SU-DHL-6 (cell line): ENCODE data around the gene NECAB2.

Experiments
- H2AFZ ChIP-seq: fragments of 200-600 bp; sonication (generic); 2 replicates; pipeline ENCODE4 v1.6.1; 2014; ENCODE audit warnings: low read depth, mild to moderate bottlenecking, moderate library complexity, mixed read lengths, antibody characterized with exemption, low read length; ENCODE audit not compliant: severe bottlenecking
- H3F3A ChIP-seq: fragments of 200-600 bp; shearing (Covaris generic); 2 replicates; pipeline ENCODE4 v1.6.0; 2016; ENCODE audit warnings: antibody characterized with exemption, mild to moderate bottlenecking; ENCODE audit not compliant: insufficient read depth
- H3K27ac ChIP-seq: fragments of 200-600 bp; sonication (generic); 2 replicates; pipeline ENCODE4 v1.5.1; 2016; ENCODE audit warnings: low read depth, mild to moderate bottlenecking, low read length, moderate library complexity, mixed read lengths
- H3K27me3 ChIP-seq: fragments of 200-600 bp; sonication (generic), shearing (Covaris generic); 2 replicates; pipeline ENCODE4 v1.6.0; 2014; ENCODE audit warnings: mild to moderate bottlenecking, low read length
- H3K36me3 ChIP-seq: fragments of 200-600 bp; sonication (generic); 2 replicates; pipeline ENCODE4 v1.6.1; 2014; ENCODE audit warnings: mild to moderate bottlenecking, low read length, mixed read lengths
- H3K4me2 ChIP-seq: fragments of 300-600, 200-600 bp; shearing (Covaris generic), sonication (generic); 2 replicates; pipeline ENCODE4 v1.6.0; 2014; ENCODE audit warnings: low read length, low read depth, mild to moderate bottlenecking; ENCODE audit not compliant: poor library complexity, severe bottlenecking
- H3K4me3 ChIP-seq: fragments of 200-600 bp; sonication (generic); 2 replicates; pipeline ENCODE4 v1.5.1; 2014; ENCODE audit warnings: antibody characterized with exemption, low read length, mild to moderate bottlenecking, mixed read lengths; ENCODE audit not compliant: insufficient read depth, poor library complexity, severe bottlenecking
- H3K79me2 ChIP-seq: fragments of 200-600 bp; sonication (generic); 2 replicates; pipeline ENCODE4 v1.6.1; 2014; ENCODE audit warnings: mild to moderate bottlenecking, low read length, moderate library complexity; ENCODE audit not compliant: insufficient read depth
- H3K9ac ChIP-seq: fragments of 200-600 bp; sonication (generic); 2 replicates; pipeline ENCODE4 v1.7.0; 2014; ENCODE audit warnings: mild to moderate bottlenecking, low read length
- H3K9me2 ChIP-seq: fragments of 200-600 bp; sonication (generic); replicated peaks from 2 replicates; pipeline ENCODE4 v1.6.1; 2014; ENCODE audit warnings: low read length; ENCODE audit not compliant: insufficient read depth
- H3K9me3 ChIP-seq: fragments of 200-600 bp; sonication (generic); 2 replicates; pipeline ENCODE4 v1.6.1; 2014; ENCODE audit warnings: low read length, mixed read lengths; ENCODE audit not compliant: insufficient read depth
- H4K20me1 ChIP-seq: fragments of 200-600 bp; sonication (generic); 2 replicates; pipeline ENCODE4 v1.6.1; 2014; ENCODE audit warnings: low read depth, mild to moderate bottlenecking, antibody characterized with exemption, low read length, moderate library complexity, mixed read lengths
- CTCF ChIP-seq: fragments of 200-600 bp; sonication (generic); IDR thresholded peaks from one replicate; pipeline ENCODE4 v1.5.1; 2017; ENCODE audit warnings: antibody characterized with exemption, mild to moderate bottlenecking, low read length, moderate library complexity; ENCODE audit not compliant: insufficient read depth, poor library complexity, severe bottlenecking
- EZH2phosphoT487 ChIP-seq: fragments of 200-600 bp; sonication (generic), shearing (Covaris generic); conservative IDR thresholded peaks from 2 replicates; pipeline ENCODE4 v1.6.1; 2018; ENCODE audit warnings: mild to moderate bottlenecking, antibody characterized with exemption, low read length, moderate library complexity, mixed read lengths

Gene NECAB2

DNA sequence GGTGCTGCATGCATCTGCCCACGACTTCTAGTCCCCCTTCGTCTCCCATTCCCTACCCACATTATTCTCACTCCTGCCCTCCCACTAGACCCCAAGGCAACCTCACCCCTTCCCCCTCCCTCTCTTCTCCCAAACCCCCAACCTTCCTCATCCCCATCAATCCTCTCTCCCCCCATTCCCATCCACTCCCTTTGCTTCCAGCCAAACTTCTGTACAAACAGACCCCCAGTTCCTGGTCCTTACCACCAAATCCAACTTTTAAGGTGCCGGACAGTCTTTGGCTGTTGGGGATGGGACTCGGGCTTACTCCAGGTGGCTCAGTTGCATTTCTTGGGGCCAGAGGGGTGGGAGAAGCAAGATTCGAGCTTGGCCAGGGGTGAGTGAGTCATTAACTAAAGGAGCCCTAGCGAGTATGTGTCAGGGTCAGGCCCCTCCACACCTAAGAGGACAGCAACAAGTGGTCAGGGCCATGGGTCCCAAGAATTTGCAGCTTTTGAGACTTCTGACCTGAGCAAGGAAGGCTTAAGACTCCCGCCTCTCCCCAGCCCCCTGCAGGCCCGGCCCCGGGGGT lies 74.3 kb downstream of the NECAB2 start, which contains the start of gene SLC38A8:
TSS of gene SLC38A8 (minus strand) at position 488 of the 571 bp plus-strand sequence. CDS start 638 bp downstream, outside the sequence.
- H3K9ac ChIP-seq = no peak within 1 kb of the TSS
- no peaks in the 10 kb centered on the region for H3K36me3 ChIP-seq
- H3K27ac ChIP-seq = no peak within 1 kb of the TSS
- H3K9me3 ChIP-seq = no peaks in the 10 kb centered on the region
- TF ChIP-seq CTCF (no peak), EZH2phosphoT487 (no peak)
- H3K4me3 ChIP-seq = no peak within 1 kb of the TSS
- no peaks in the 10 kb centered on the region for H3F3A ChIP-seq
- H3K27me3 ChIP-seq = no peaks in the 10 kb centered on the region
- H3K9me2 ChIP-seq = no peaks in the 10 kb centered on the region
- no peak within 1 kb of the TSS for H3K4me2 ChIP-seq
- H4K20me1 ChIP-seq = no peaks in the 10 kb centered on the region
- no peak within 1 kb of the TSS for H2AFZ ChIP-seq
- H3K79me2 ChIP-seq = no peaks in the 10 kb centered on the region

GRCh38 chr16:84042879-84043485 lies 74.9 kb downstream of the NECAB2 start:
- Histone ChIP-seq H3K4me3 (no peak overlapping the region), H3K9ac (no peak overlapping the region), H3K27ac (no peak overlapping the region), H3K27me3 (no peaks in the 10 kb centered on the region), H4K20me1 (no peaks in the 10 kb centered on the region), H3F3A (no peaks in the 10 kb centered on the region), H3K4me2 (no peak overlapping the region), H3K36me3 (no peaks in the 10 kb centered on the region), H3K9me3 (no peaks in the 10 kb centered on the region), H2AFZ (no peak overlapping the region), H3K79me2 (no peaks in the 10 kb centered on the region), H3K9me2 (no peaks in the 10 kb centered on the region)
- TF ChIP-seq EZH2phosphoT487 (no peak), CTCF (no peak)

- no peak for TF ChIP-seq CTCF
- TF ChIP-seq EZH2phosphoT487 = no peak
- Histone ChIP-seq H3F3A (no peaks in the 10 kb centered on the region), H3K9me2 (no peaks in the 10 kb centered on the region), H3K9ac (no peak overlapping the region), H3K4me2 (no peak overlapping the region), H3K36me3 (no peaks in the 10 kb centered on the region), H3K27me3 (no peaks in the 10 kb centered on the region), H3K79me2 (no peaks in the 10 kb centered on the region), H4K20me1 (no peaks in the 10 kb centered on the region), H2AFZ (no peak overlapping the region), H3K4me3 (no peak overlapping the region), H3K9me3 (no peaks in the 10 kb centered on the region), H3K27ac (no peak overlapping the region)
Measured at GRCh38 chr16:84043486-84044117, 75.6 kb downstream of the NECAB2 start.
